NB4 (cell line): Measurements from ENCODE around the gene GPR158.
"Not testable (repeated sequence)": the region's sequence is repeated elsewhere in the genome, so short reads cannot be mapped to it uniquely, and the experiment has no call there.

Source experiments
- DNase-seq: peaks from one replicate; pipeline ENCODE4 v3.0.0; 2010; ENCODE audit warnings: low read depth
- H3K4me3 ChIP-seq: one replicate; pipeline ENCODE4 v1.5.1; 2011; ENCODE audit warnings: mild to moderate bottlenecking, low read depth, low read length, moderate library complexity
- CTCF ChIP-seq: IDR thresholded peaks from one replicate; pipeline ENCODE4 v1.5.1; 2012; ENCODE audit warnings: low read depth, low read length
- MAX ChIP-seq: IDR thresholded peaks from 2 replicates; pipeline ENCODE4 v1.6.1; 2011; ENCODE audit warnings: low read depth, low read length
- MYC ChIP-seq: IDR thresholded peaks from 2 replicates; pipeline ENCODE4 v1.6.1; 2011; ENCODE audit warnings: low read depth, low read length
- POLR2A ChIP-seq: IDR thresholded peaks from 2 replicates; pipeline ENCODE4 v1.6.1; 2011; ENCODE audit warnings: mild to moderate bottlenecking; ENCODE audit not compliant: insufficient read length; ENCODE audit errors: extremely low read depth

The GPR158 gene

GRCh38 chr10:25297466-25297865, 122.7 kb downstream of the GPR158 start:
- no peak overlapping the region for H3K4me3 ChIP-seq
- TF ChIP-seq CTCF (no peak), MAX (no peak), MYC (no peak), POLR2A (no peak)
- DNase-seq: no peak

GRCh38 chr10:25300073-25300472, 125.3 kb downstream of the GPR158 start:
- H3K4me3 ChIP-seq: no peak overlapping the region
- DNase-seq: no peak
- no peak for TF ChIP-seq POLR2A
- TF ChIP-seq CTCF: no peak
- TF ChIP-seq MAX: no peak

GRCh38 chr10:25304606-25305005, 129.8 kb downstream of the GPR158 start:
- TF ChIP-seq MAX (no peak), MYC (no peak), POLR2A (no peak)
- DNase-seq: no peak
- H3K4me3 ChIP-seq: no peak overlapping the region

GRCh38 chr10:25306386-25306785, 131.6 kb downstream of the GPR158 start:
- no peak for DNase-seq
- no peak overlapping the region for H3K4me3 ChIP-seq
- no peak for TF ChIP-seq MAX
- TF ChIP-seq POLR2A: no peak
- TF ChIP-seq CTCF: no peak
- no peak for TF ChIP-seq MYC

- TF ChIP-seq CTCF: no peak
- no peak for TF ChIP-seq MAX
- TF ChIP-seq POLR2A: no peak
- TF ChIP-seq MYC: no peak
- no peak for DNase-seq
These were observed 133.5 kb downstream of the GPR158 start for GRCh38 chr10:25308278-25308677.

GRCh38 chr10:25317596-25318211, 142.9 kb downstream of the GPR158 start:
- not testable (repeated sequence) for DNase-seq, H3K4me3 ChIP-seq

More at GRCh38 chr10:25308278-25308677, 133.5 kb downstream of the GPR158 start:
- H3K4me3 ChIP-seq: no peak overlapping the region

- H3K4me3 ChIP-seq: no peak overlapping the region
- TF ChIP-seq MYC (no peak), MAX (no peak), CTCF (no peak), POLR2A (no peak)
- no peak for DNase-seq
These were observed 152.5 kb downstream of the GPR158 start for GRCh38 chr10:25327273-25327672.
